NB4 (cell line): ENCODE results near the gene MYL3.

Experiments
- POLR2A ChIP-seq: IDR thresholded peaks from 2 replicates; pipeline ENCODE4 v1.6.1; 2011; ENCODE audit warnings: mild to moderate bottlenecking; ENCODE audit not compliant: insufficient read length; ENCODE audit errors: extremely low read depth
- TF ChIP-seq, protein P1 (sequence below): IDR thresholded peaks from one replicate; pipeline ENCODE4 v1.5.1; 2012; ENCODE audit warnings: low read depth, low read length
- TF ChIP-seq, protein P2 (sequence below): IDR thresholded peaks from 2 replicates; pipeline ENCODE4 v1.6.1; 2011; ENCODE audit warnings: low read depth, low read length

GRCh38 chr3:46850468-46850779 lies 12.8 kb downstream of the MYL3 start:
- TF ChIP-seq, protein P1, sequence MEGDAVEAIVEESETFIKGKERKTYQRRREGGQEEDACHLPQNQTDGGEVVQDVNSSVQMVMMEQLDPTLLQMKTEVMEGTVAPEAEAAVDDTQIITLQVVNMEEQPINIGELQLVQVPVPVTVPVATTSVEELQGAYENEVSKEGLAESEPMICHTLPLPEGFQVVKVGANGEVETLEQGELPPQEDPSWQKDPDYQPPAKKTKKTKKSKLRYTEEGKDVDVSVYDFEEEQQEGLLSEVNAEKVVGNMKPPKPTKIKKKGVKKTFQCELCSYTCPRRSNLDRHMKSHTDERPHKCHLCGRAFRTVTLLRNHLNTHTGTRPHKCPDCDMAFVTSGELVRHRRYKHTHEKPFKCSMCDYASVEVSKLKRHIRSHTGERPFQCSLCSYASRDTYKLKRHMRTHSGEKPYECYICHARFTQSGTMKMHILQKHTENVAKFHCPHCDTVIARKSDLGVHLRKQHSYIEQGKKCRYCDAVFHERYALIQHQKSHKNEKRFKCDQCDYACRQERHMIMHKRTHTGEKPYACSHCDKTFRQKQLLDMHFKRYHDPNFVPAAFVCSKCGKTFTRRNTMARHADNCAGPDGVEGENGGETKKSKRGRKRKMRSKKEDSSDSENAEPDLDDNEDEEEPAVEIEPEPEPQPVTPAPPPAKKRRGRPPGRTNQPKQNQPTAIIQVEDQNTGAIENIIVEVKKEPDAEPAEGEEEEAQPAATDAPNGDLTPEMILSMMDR, result no peak
- TF ChIP-seq, protein P2, sequence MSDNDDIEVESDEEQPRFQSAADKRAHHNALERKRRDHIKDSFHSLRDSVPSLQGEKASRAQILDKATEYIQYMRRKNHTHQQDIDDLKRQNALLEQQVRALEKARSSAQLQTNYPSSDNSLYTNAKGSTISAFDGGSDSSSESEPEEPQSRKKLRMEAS, result no peak
- no peak for TF ChIP-seq POLR2A
